ENCODE results near the gene CATSPERB.

DNA sequence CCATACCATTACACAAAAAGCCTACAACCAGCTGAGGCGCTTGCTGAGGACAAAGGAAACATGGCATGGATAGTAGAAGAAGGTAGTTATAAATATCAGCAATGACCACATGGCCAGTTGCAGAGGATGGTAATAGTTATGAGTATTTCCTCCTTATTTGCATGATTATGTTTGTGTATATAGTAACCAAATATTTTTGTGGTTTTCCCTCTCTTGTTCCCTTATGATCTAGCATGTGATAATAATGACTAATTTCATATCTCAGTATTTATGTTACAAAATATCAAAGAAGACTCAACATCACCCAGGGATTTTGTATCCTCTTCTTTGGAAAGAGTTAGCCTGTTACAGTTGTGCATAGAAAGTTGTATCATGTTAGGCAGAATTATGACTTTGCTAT lies 13.5 kb upstream of the CATSPERB start:
- TF ChIP-seq CTCF (conservative IDR thresholded peaks at IDR 0.05 in 1 of 2, IDR thresholded peaks at IDR 0.05 in 1 of 2; ENCODE audit: extremely low read depth in 1 of 2, insufficient read depth in 1 of 2, low read depth in 1 of 2, low read length in 2 of 2) = no peak
- TF ChIP-seq EZH2 (IDR thresholded peaks at IDR 0.05; ENCODE audit: borderline replicate concordance, low read length) = no peak

All from mammary epithelial cell (primary cell).